ENCODE results near the gene MYOF. TPM values are rescaled to one million over a fixed set of nuclear protein-coding genes. Genes with fewer than 3 reads are reported as not detected.
A peak's percentile ranks its signal among the peaks of the same experiment; 100 is the strongest.

Gene MYOF
- 100 to 1,000 TPM in 2 of 4 donors, 10 to 100 TPM in 2; 61.1 to 123 (median 99.6) TPM for total RNA-seq

- TF ChIP-seq POLR2A (IDR thresholded peaks at IDR 0.05): peak in 2 of 4 donors; percentile 66 to 78
- peak; percentile 19 to 76 (median 64) for TF ChIP-seq CTCF (IDR thresholded peaks at IDR 0.05)
- 0 to 1% methylated on average over 26 of the region's 27 CpGs for WGBS, 2 donors
- no peak for DNase-seq
- H3K27me3 ChIP-seq: no peaks in the 10 kb centered on the region
- H3K9me3 ChIP-seq: no peaks in the 10 kb centered on the region
- H3K4me1 ChIP-seq: peaks cover 9 to 49% (median 12%) of the 10 kb centered on the region in 3 donors
- intact Hi-C loops (cut with DNase I): loop anchor here (5.0 kb wide), 1 partner anchor 45 kb away; no protein-coding TSS in a partner anchor
- peaks cover 0 to 7% (median 0%) of the 10 kb centered on the region in 3 donors for H3K36me3 ChIP-seq
- peak within 1 kb of the TSS; percentile 85 to 93 (median 89) for H3K27ac ChIP-seq
- H3K4me3 ChIP-seq: peak within 1 kb of the TSS; percentile 37 to 67 (median 62)
These were observed at the start of gene MYOF for GRCh38 chr10:93482145-93482834. Gene MYOF (minus strand): TSS chr10:93482334. CDS start chr10:93482194, 140 bp downstream.

GRCh38 chr10:93518531-93518930 is 36.4 kb upstream of the MYOF start:
- Histone ChIP-seq H3K27ac (no peak overlapping the region), H3K27me3 (no peaks in the 10 kb centered on the region), H3K4me3 (no peak overlapping the region), H3K4me1 (peaks cover 0 to 9% (median 0%) of the 10 kb centered on the region in 3 donors), H3K9me3 (peaks cover 0 to 9% (median 0%) of the 10 kb centered on the region in 3 donors), H3K36me3 (peaks cover 0 to 35% (median 0%) of the 10 kb centered on the region in 3 donors)
- WGBS, 2 donors: 85 to 100% methylated on average over 2 to 3 of the region's 4 CpGs
- intact Hi-C loops (cut with DNase I): no loop called here
- no peak for DNase-seq
- no peak for TF ChIP-seq CTCF (IDR thresholded peaks at IDR 0.05)
- TF ChIP-seq POLR2A (IDR thresholded peaks at IDR 0.05): no peak

GRCh38 chr10:93516006-93516380 is 33.9 kb upstream of the MYOF start:
- DNase-seq: no peak
- no peak for TF ChIP-seq CTCF (IDR thresholded peaks at IDR 0.05)
- Histone ChIP-seq H3K4me3 (no peak overlapping the region), H3K27ac (peak overlapping the region in 1 of 4 donors; percentile 10), H3K36me3 (peaks cover 0 to 29% (median 0%) of the 10 kb centered on the region in 3 donors), H3K27me3 (no peaks in the 10 kb centered on the region), H3K4me1 (peaks cover 0 to 9% (median 0%) of the 10 kb centered on the region in 3 donors), H3K9me3 (peaks cover 0 to 3% (median 0%) of the 10 kb centered on the region in 3 donors)
- 67 to 90% methylated on average over 1 of the region's 1 CpG for WGBS, 2 donors
- intact Hi-C loops (cut with DNase I): no loop called here

DNA sequence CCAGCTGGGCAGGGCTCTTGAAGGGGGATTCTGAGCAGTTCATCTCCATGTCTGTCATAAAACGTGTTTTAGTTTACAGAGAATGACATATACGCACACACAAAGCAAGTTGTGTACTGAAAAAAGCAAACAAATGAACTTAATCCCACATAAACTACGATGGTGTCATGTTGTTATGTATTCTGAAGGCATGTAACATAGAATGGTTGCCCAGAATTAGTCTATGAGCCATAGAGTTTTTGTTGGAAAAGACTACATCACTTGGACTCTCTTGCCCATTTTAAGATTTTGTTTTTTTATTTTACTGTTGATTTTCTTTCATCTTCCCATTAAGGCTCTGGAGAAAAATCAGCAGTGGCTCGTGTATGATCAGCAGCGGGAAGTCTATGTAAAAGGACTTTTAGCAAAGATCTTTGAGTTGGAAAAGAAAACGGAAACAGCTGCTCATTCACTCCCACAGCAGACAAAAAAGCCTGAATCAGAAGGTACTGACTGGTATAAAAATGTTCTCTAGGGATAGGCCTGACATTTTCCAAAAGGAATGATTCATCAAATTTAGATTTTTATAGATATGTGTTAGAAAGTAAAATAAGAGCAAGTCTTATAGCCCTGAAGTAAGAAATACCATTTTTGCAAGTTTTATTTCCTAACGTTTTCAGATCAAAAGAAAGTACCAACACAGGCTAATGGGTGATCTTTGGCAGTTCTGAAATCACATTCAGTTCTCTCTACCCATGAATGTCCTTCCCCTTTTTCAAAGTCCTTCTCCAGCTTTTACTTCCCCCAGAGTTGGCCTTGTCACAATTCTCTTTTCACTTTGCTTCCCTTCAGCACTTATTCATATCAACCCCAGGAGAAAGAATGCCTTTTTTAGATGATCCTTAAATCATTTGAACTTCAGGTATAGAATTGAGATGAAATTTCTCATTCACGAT is 33.2 kb upstream of the MYOF start:
- intact Hi-C loops (cut with DNase I): no loop called here
- 56 to 75% methylated on average over 8 of the region's 8 CpGs for WGBS, 2 donors
- H3K27me3 ChIP-seq: no peaks in the 10 kb centered on the region
- no peak for DNase-seq
- H3K4me3 ChIP-seq: no peak overlapping the region
- peaks cover 0 to 9% (median 0%) of the 10 kb centered on the region in 3 donors for H3K4me1 ChIP-seq
- H3K27ac ChIP-seq: peak overlapping the region in 2 of 4 donors; percentile 52 to 64
- H3K36me3 ChIP-seq: peaks cover 0 to 26% (median 0%) of the 10 kb centered on the region in 3 donors
- no peaks in the 10 kb centered on the region for H3K9me3 ChIP-seq
- TF ChIP-seq POLR2A (IDR thresholded peaks at IDR 0.05) (no peak), CTCF (IDR thresholded peaks at IDR 0.05) (no peak)
